HepG2 (cell line): Measurements from ENCODE around the gene C4B. TPM values are rescaled to one million over a fixed set of nuclear protein-coding genes. Genes with fewer than 3 reads are reported as not detected.

Experiments used
- ATAC-seq: fragments of 200-7000 bp; cut with Tn5 transposase; 3 replicates; pipeline ENCODE4 v1.9.1; 2020; ENCODE audit warnings: mild to moderate bottlenecking, moderate library complexity
- BruUV-seq: library from RNA; stranded (reverse); fragments of 400-500 nt; replicated peaks from 2 replicates; lab custom pipeline; 2021; lab: Mats Ljungman, UMichigan
- CTCF ChIA-PET: fragments of 300-600 bp; formaldehyde crosslinking; extraction: SDS; loops from one replicate; lab custom pipeline; 2021; ENCODE audit warnings: low total read pairs, inconsistent platforms, low intra/inter-chr PET ratio; lab: Yijun Ruan, JAX
- POLR2A ChIA-PET: fragments of 350-600 bp; sonication (Branson Sonifier 250); formaldehyde crosslinking; loops from one replicate; lab custom pipeline; 2020; ENCODE audit warnings: antibody characterized with exemption, inconsistent platforms; lab: Yijun Ruan, JAX
- DNase-seq: peaks from one replicate; pipeline ENCODE4 v3.0.0-alpha.2; 2015; ENCODE audit warnings: low spot score
- FAIRE-seq: peaks from 3 replicates; lab custom pipeline; 2011; peaks lifted over from hg19 to GRCh38; lab: Jason Lieb, UNC
- H2AFZ ChIP-seq: one replicate; pipeline ENCODE4 v1.6.1; 2011; ENCODE audit warnings: low read length, inconsistent platforms
- H3K27ac ChIP-seq: fragments of 300-600 bp; 3 replicates; pipeline ENCODE4 v1.8.0; 2011; ENCODE audit warnings: mixed run types, mild to moderate bottlenecking, mixed read lengths, low read length, inconsistent platforms; ENCODE audit not compliant: insufficient read depth; ENCODE audit errors: extremely low read length
- H3K27me3 ChIP-seq, 2 experiments: fragments of 200-600 bp in 1 of 2; 2 replicates in 1 of 2; 3 replicates in 1 of 2; pipeline versions ENCODE4 v1.6.0 to v1.8.0; 2011; ENCODE audit warnings: low read length in 2 of 2, mild to moderate bottlenecking in 2 of 2, moderate library complexity in 2 of 2, inconsistent platforms in 1 of 2; ENCODE audit not compliant: insufficient read depth in 2 of 2, control insufficient read depth in 1 of 2
- H3K36me3 ChIP-seq, 2 experiments: fragments of 200-600 bp in 1 of 2; replicated peaks in 1 of 2; 2 replicates in 1 of 2; 3 replicates in 1 of 2; pipeline versions ENCODE4 v1.5.1 to v1.8.0; 2011; ENCODE audit warnings: low read length in 2 of 2, inconsistent platforms in 1 of 2; ENCODE audit not compliant: insufficient read depth in 2 of 2, control insufficient read depth in 1 of 2
- H3K4me1 ChIP-seq: 2 replicates; pipeline ENCODE4 v1.5.1; 2012; ENCODE audit warnings: low read length, inconsistent platforms; ENCODE audit not compliant: insufficient read depth
- H3K4me2 ChIP-seq: 2 replicates; pipeline ENCODE4 v1.6.0; 2011; ENCODE audit warnings: low read depth, low read length, inconsistent platforms
- H3K4me3 ChIP-seq, 3 experiments: fragments of 200-600 bp in 1 of 3; sonication (generic), shearing (Covaris generic) in 1 of 3; replicated peaks in 1 of 3; 2 replicates each; pipeline ENCODE4 v1.5.1; 2011 to 2016; ENCODE audit warnings: low read length in 3 of 3, inconsistent platforms in 2 of 3, low read depth in 2 of 3, mild to moderate bottlenecking in 2 of 3, control low read depth in 1 of 3, mixed read lengths in 1 of 3; ENCODE audit not compliant: insufficient read depth in 1 of 3
- H3K79me2 ChIP-seq: one replicate; pipeline ENCODE4 v1.6.1; 2011; ENCODE audit warnings: low read length, inconsistent platforms; ENCODE audit not compliant: insufficient read depth
- H3K9ac ChIP-seq: 2 replicates; pipeline ENCODE4 v1.6.0; 2011; ENCODE audit warnings: mild to moderate bottlenecking, low read depth, low read length, inconsistent platforms; ENCODE audit not compliant: insufficient read depth
- H3K9me3 ChIP-seq: 2 replicates; pipeline ENCODE4 v1.5.1; 2012; ENCODE audit warnings: mild to moderate bottlenecking, low read length
- H4K20me1 ChIP-seq: 2 replicates; pipeline ENCODE4 v1.6.0; 2011; ENCODE audit warnings: inconsistent platforms, mild to moderate bottlenecking, low read length, moderate library complexity; ENCODE audit not compliant: insufficient read depth
- HMG20A ChIP-seq: IDR thresholded peaks from 2 replicates; pipeline ENCODE4 v1.6.1; 2016; ENCODE audit warnings: borderline replicate concordance
- NCOA1 ChIP-seq: sonication (generic); formaldehyde crosslinking; IDR thresholded peaks from 2 replicates; pipeline ENCODE4 v1.9.0; 2021; ENCODE audit warnings: missing genetic modification reagents
- PHB2 ChIP-seq: fragments of 450-650 bp; IDR thresholded peaks from 2 replicates; pipeline ENCODE4 v1.6.1; 2018; ENCODE audit not compliant: partially characterized antibody
- THRA ChIP-seq: sonication (generic); formaldehyde crosslinking; IDR thresholded peaks from 2 replicates; pipeline ENCODE4 v1.4.0; 2020; ENCODE audit warnings: missing genetic modification reagents, borderline replicate concordance
- WGBS: methylation state at CpG from one replicate; pipeline ENCODE4 v1.1.6; 2017; ENCODE audit warnings: low lambda C conversion rate; 5-methylcytosine and 5-hydroxymethylcytosine counted together
- in situ Hi-C: cut with HindIII; loops from 2 replicates; pipeline ENCODE4 v1.10.0; 2017; ENCODE audit warnings: low pct_unique_long_range_greater_than_20kb; ENCODE audit not compliant: extremely low pct_ligation_motif_present
- intact Hi-C: fragments of 100-400 bp; cut with micrococcal nuclease; formaldehyde crosslinking; loops from one replicate; pipeline ENCODE4 v1.10.0; 2022; ENCODE audit not compliant: unreplicated experiment
- polyA plus RNA-seq, 8 experiments: library from polyadenylated mRNA; depleted of rRNA in 3 of 8; stranded (reverse) in 7 of 8; unstranded in 1 of 8; fragments of >200 nt; fragmentation: Illumina TruSeq in 4 of 8; extraction: Trizol in 4 of 8; gene quantifications; 2 replicates each; pipeline versions ENCODE4 v1.2.1 to v1.2.3, GENCODE V29; 2011 to 2016; ENCODE audit warnings: low read depth in 4 of 8, missing spikeins in 1 of 8, mixed read lengths in 1 of 8; ENCODE audit not compliant: insufficient read depth in 1 of 8
- total RNA-seq, 5 experiments: library from RNA; depleted of rRNA; stranded (reverse); fragments of >200 nt; fragmentation: Illumina TruSeq; extraction: Trizol; gene quantifications; 2 replicates each; pipeline ENCODE4 v1.2.3, GENCODE V29; 2016; ENCODE audit warnings: low read depth in 1 of 5

The C4B gene
- total and polyA plus RNA-seq, 2 of the 13 experiments (the other 11 are each of a cell fraction or from before 2014, with no cell fraction given) = 167 to 538 TPM

- no peak for TF ChIP-seq THRA (CRISPR knock-in tag)
Observed at GRCh38 chr6:31965700-31966099, 48.9 kb upstream of the C4B start (continued).

- intact Hi-C loops (no loop called here), in situ Hi-C loops (no loop called here)
- Histone ChIP-seq H3K27ac (no peak overlapping the region), H3K36me3 (peaks cover 56 to 84% of the 10 kb centered on the region in 2 experiments), H3K4me3 (no peak overlapping the region), H3K4me2 (no peak overlapping the region), H4K20me1 (no peaks in the 10 kb centered on the region), H3K9ac (no peak overlapping the region), H3K9me3 (no peaks in the 10 kb centered on the region), H3K27me3 (no peaks in the 10 kb centered on the region; a peak in 1 of 5 replicates), H3K79me2 (peaks cover 4% of the 10 kb centered on the region), H3K4me1 (peaks cover 16% of the 10 kb centered on the region), H2AFZ (no peak overlapping the region)
- WGBS = 92% methylated on average over 7 of the region's 7 CpGs
- ATAC-seq = no peak
- no peak for FAIRE-seq
- BruUV-seq = no TSS peak
- DNase-seq = no peak
- CTCF ChIA-PET = no interaction called here
- POLR2A ChIA-PET = interaction anchor here (0.8 kb wide), 1 partner anchor 9 kb away, joined by 3 read pairs; no protein-coding TSS in a partner anchor
- TF ChIP-seq HMG20A (no peak), NCOA1 (CRISPR knock-in tag) (no peak), PHB2 (no peak)
Observed at GRCh38 chr6:31966506-31966905, 48.1 kb upstream of the C4B start.
